ENCODE data around the gene AGPAT1. TPM values are rescaled to one million over a fixed set of nuclear protein-coding genes. Genes with fewer than 3 reads are reported as not detected.
A peak's percentile ranks its signal among the peaks of the same experiment; 100 is the strongest.

Gene AGPAT1
- total and polyA plus RNA-seq, 2 of the 13 experiments (the other 11 are each of a cell fraction or from before 2014, with no cell fraction given): 51.3 to 139 TPM

GRCh38 chr6:32127717-32128592, 47.9 kb downstream of the AGPAT1 start, which contains the start of gene ATF6B (continued):
- TF ChIP-seq ZC3H4 (CRISPR knock-in tag; IDR thresholded peaks at IDR 0.05; ENCODE audit: borderline replicate concordance) (no peak), ATF1 (CRISPR knock-in tag; IDR thresholded peaks at IDR 0.05) (peak; percentile 89), CBX1 (IDR thresholded peaks at IDR 0.05; ENCODE audit: low read depth) (no peak), ZNF749 (CRISPR knock-in tag; IDR thresholded peaks at IDR 0.05; ENCODE audit: borderline replicate concordance) (0 out of 2 replicates have a peak, but pooled peaks have one; percentile 59), ARID4A (CRISPR knock-in tag; IDR thresholded peaks at IDR 0.05; ENCODE audit: borderline replicate concordance) (peak; percentile 93), SYNCRIP (IDR thresholded peaks at IDR 0.05; ENCODE audit: insufficient read depth, low read depth, low read length) (no peak), ZNF674 (CRISPR knock-in tag; IDR thresholded peaks at IDR 0.05; ENCODE audit: low read depth) (no peak), PREB (CRISPR knock-in tag; IDR thresholded peaks at IDR 0.05) (no peak), ZNF678 (CRISPR knock-in tag; IDR thresholded peaks at IDR 0.05) (no peak), XRCC5 (optimal IDR thresholded peaks at IDR 0.05; ENCODE audit: low read length) (no peak), ZGPAT (CRISPR knock-in tag; IDR thresholded peaks at IDR 0.05) (peak; percentile 55; the same call in 1 of the 2 replicates), HIVEP1 (CRISPR knock-in tag; IDR thresholded peaks at IDR 0.05) (no peak), TRIM24 (CRISPR knock-in tag; IDR thresholded peaks at IDR 0.05) (no peak), GATA4 (IDR thresholded peaks at IDR 0.05; ENCODE audit: borderline replicate concordance, low read depth) (no peak; the same call in 1 of the 2 replicates), ZNF878 (CRISPR knock-in tag; IDR thresholded peaks at IDR 0.05) (no peak), MED13 (CRISPR knock-in tag; IDR thresholded peaks at IDR 0.05) (no peak), DNMT3B (CRISPR knock-in tag; conservative IDR thresholded peaks at IDR 0.05) (no peak), RNF2 (conservative IDR thresholded peaks at IDR 0.05; ENCODE audit: low read depth) (no peak), ZNF563 (CRISPR knock-in tag; IDR thresholded peaks at IDR 0.05) (no peak), ZNF3 (CRISPR knock-in tag; IDR thresholded peaks at IDR 0.05) (no peak), IKZF1 (IDR thresholded peaks at IDR 0.05) (no peak), ARNTL (CRISPR knock-in tag; IDR thresholded peaks at IDR 0.05) (peak; percentile 77)
- TF ChIP-seq, protein P1, sequence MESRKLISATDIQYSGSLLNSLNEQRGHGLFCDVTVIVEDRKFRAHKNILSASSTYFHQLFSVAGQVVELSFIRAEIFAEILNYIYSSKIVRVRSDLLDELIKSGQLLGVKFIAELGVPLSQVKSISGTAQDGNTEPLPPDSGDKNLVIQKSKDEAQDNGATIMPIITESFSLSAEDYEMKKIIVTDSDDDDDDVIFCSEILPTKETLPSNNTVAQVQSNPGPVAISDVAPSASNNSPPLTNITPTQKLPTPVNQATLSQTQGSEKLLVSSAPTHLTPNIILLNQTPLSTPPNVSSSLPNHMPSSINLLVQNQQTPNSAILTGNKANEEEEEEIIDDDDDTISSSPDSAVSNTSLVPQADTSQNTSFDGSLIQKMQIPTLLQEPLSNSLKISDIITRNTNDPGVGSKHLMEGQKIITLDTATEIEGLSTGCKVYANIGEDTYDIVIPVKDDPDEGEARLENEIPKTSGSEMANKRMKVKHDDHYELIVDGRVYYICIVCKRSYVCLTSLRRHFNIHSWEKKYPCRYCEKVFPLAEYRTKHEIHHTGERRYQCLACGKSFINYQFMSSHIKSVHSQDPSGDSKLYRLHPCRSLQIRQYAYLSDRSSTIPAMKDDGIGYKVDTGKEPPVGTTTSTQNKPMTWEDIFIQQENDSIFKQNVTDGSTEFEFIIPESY (CRISPR knock-in tag; IDR thresholded peaks at IDR 0.05): no peak; the same call in 1 of the 2 replicates
